CD8-positive, alpha-beta memory T cell (primary cell): ENCODE results near the gene MRPL37. TPM values are rescaled to one million over a fixed set of nuclear protein-coding genes. Genes with fewer than 3 reads are reported as not detected.

Experiments used
- CTCF ChIA-PET: fragments of 350-600 bp; sonication (Branson Sonifier 250); formaldehyde crosslinking; loops from one replicate; lab custom pipeline; 2021; ENCODE audit warnings: antibody characterized with exemption; lab: Charles Lee
- POLR2A ChIA-PET: fragments of 350-600 bp; sonication (Branson Sonifier 250); formaldehyde crosslinking; loops from one replicate; lab custom pipeline; 2021; ENCODE audit warnings: antibody characterized with exemption; lab: Charles Lee
- DNase-seq, 5 donors: peaks; one replicate each; pipeline versions ENCODE4 v3.0.0 to v3.0.0-alpha.2; 2020 to 2022; ENCODE audit warnings: mixed read lengths in 1 of 5
- H3K27ac ChIP-seq: one replicate; pipeline ENCODE4 v1.7.0; 2013; ENCODE audit warnings: low read depth, mild to moderate bottlenecking, low read length, moderate library complexity
- H3K27me3 ChIP-seq: 2 replicates; pipeline ENCODE4 v1.7.0; 2013; ENCODE audit warnings: low read length, mild to moderate bottlenecking; ENCODE audit not compliant: insufficient read depth, poor library complexity, severe bottlenecking
- H3K36me3 ChIP-seq: 2 replicates; pipeline ENCODE4 v1.7.0; 2013; ENCODE audit warnings: mild to moderate bottlenecking, low read length, moderate library complexity; ENCODE audit not compliant: insufficient read depth
- H3K4me1 ChIP-seq: 2 replicates; pipeline ENCODE4 v1.7.0; 2013; ENCODE audit warnings: mild to moderate bottlenecking, low read length, moderate library complexity; ENCODE audit not compliant: insufficient read depth
- H3K4me3 ChIP-seq: 2 replicates; pipeline ENCODE4 v1.7.0; 2013; ENCODE audit warnings: mild to moderate bottlenecking, low read length
- H3K9me3 ChIP-seq: 2 replicates; pipeline ENCODE4 v1.7.0; 2013; ENCODE audit warnings: mild to moderate bottlenecking, low read length
- H3K27ac Mint-ChIP-seq, 8 donors: one replicate each; pipeline ENCODE4 v1.8.0; 2020 to 2021; ENCODE audit warnings: mixed read lengths in 8 of 8, mild to moderate bottlenecking in 6 of 8, inconsistent platforms in 3 of 8, moderate library complexity in 3 of 8
- H3K27me3 Mint-ChIP-seq, 2 donors: one replicate each; pipeline ENCODE4 v1.8.0; 2020 to 2021; ENCODE audit warnings: mixed read lengths in 2 of 2, mild to moderate bottlenecking in 1 of 2, moderate library complexity in 1 of 2
- H3K36me3 Mint-ChIP-seq, 3 donors: one replicate each; pipeline ENCODE4 v1.8.0; 2020 to 2021; ENCODE audit warnings: mixed read lengths in 3 of 3, inconsistent platforms in 1 of 3, mild to moderate bottlenecking in 1 of 3
- H3K4me1 Mint-ChIP-seq, 3 donors: one replicate each; pipeline ENCODE4 v1.8.0; 2020 to 2021; ENCODE audit warnings: mixed read lengths in 3 of 3, inconsistent platforms in 1 of 3, mild to moderate bottlenecking in 1 of 3
- H3K4me3 Mint-ChIP-seq, 7 donors: one replicate each; pipeline ENCODE4 v1.8.0; 2020 to 2021; ENCODE audit warnings: mixed read lengths in 7 of 7, mild to moderate bottlenecking in 6 of 7, moderate library complexity in 4 of 7, inconsistent platforms in 2 of 7
- H3K9me3 Mint-ChIP-seq, 5 donors: one replicate each; pipeline ENCODE4 v1.8.0; 2020 to 2022; ENCODE audit warnings: mixed read lengths in 5 of 5, mild to moderate bottlenecking in 3 of 5, moderate library complexity in 2 of 5, inconsistent platforms in 1 of 5
- polyA plus RNA-seq: library from polyadenylated mRNA; unstranded; fragments of 300-500 nt; fragmentation: Illumina TruSeq; gene quantifications from one replicate; pipeline ENCODE4 v1.2.3, GENCODE V29; 2021
- total RNA-seq, 2 experiments: library from RNA; stranded (reverse); gene quantifications; one replicate each; pipeline ENCODE4 v1.2.3, GENCODE V29; 2021

Gene MRPL37
- total and polyA plus RNA-seq, 3 experiments from 2014 or later = 58.8 to 229 (median 226) TPM

DNA sequence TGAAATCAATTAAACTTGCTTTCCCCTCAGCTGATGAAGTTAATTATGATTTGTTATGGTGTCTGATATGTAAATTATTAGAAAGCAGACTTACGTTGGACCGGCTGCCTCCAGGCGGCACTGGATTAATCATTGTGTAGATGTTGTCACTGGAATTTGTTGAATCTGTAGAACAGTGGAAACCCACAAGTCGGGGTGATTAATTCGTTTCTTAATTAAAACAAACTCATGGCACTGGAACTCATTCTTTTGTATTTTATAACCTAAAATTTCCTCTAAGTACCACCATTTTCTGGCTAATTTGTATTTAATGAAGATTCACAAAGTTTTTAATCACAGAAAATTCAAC, 39.0 kb downstream of the MRPL37 start:
- H3K4me3 Mint-ChIP-seq = no peak overlapping the region
- H3K4me1 Mint-ChIP-seq = peaks cover 3 to 5% (median 4%) of the 10 kb centered on the region in 3 donors
- H3K9me3 Mint-ChIP-seq = no peaks in the 10 kb centered on the region
- H3K4me1 ChIP-seq = no peaks in the 10 kb centered on the region
- H3K36me3 ChIP-seq = peaks cover 25% of the 10 kb centered on the region
- H3K27ac Mint-ChIP-seq = no peak overlapping the region
- ChIA-PET CTCF (no interaction called here), POLR2A (interaction anchor here (0.6 kb wide), 1 partner anchor 250 kb away, joined by 7 read pairs; no protein-coding TSS in a partner anchor)
- no peak overlapping the region for H3K4me3 ChIP-seq
- peaks cover 8 to 68% (median 19%) of the 10 kb centered on the region in 3 donors for H3K36me3 Mint-ChIP-seq
- no peaks in the 10 kb centered on the region for H3K27me3 ChIP-seq
- no peaks in the 10 kb centered on the region for H3K9me3 ChIP-seq
- H3K27me3 Mint-ChIP-seq = no peaks in the 10 kb centered on the region
- no peak overlapping the region for H3K27ac ChIP-seq
- no peak for DNase-seq

DNA sequence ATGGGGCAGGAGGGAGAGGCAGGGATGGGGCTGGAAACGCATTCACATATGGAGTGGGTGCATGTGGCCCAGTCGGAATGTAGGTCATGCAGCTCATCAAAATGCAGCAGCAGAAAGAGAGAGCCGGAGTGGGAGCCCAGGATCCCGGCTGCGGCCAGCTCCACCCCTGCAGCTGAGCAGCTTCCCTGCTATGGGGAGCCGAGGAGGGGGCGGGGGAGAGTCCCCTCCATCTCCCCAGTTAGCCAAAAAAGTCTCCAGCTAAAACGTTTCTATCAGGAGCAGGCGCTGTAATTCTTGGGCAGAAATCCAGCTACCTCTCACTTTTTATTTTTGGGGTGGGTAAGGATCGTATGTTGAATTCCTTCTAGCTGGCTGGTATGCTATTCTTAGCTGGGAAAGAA, 39.7 kb downstream of the MRPL37 start:
- ChIA-PET CTCF (no interaction called here), POLR2A (no interaction called here)
- H3K4me3 ChIP-seq = no peak overlapping the region
- H3K4me1 ChIP-seq = no peaks in the 10 kb centered on the region
- no peak overlapping the region for H3K4me3 Mint-ChIP-seq
- H3K36me3 ChIP-seq = peaks cover 25% of the 10 kb centered on the region
- no peak for DNase-seq
- H3K27ac Mint-ChIP-seq = peak overlapping the region in 1 of 8 donors; percentile 36
- peaks cover 8 to 70% (median 19%) of the 10 kb centered on the region in 3 donors for H3K36me3 Mint-ChIP-seq
- H3K9me3 Mint-ChIP-seq = no peaks in the 10 kb centered on the region
- no peaks in the 10 kb centered on the region for H3K27me3 ChIP-seq
- H3K27ac ChIP-seq = no peak overlapping the region
- H3K4me1 Mint-ChIP-seq = peaks cover 3 to 5% (median 4%) of the 10 kb centered on the region in 3 donors
- no peaks in the 10 kb centered on the region for H3K27me3 Mint-ChIP-seq
- H3K9me3 ChIP-seq = no peaks in the 10 kb centered on the region

DNA sequence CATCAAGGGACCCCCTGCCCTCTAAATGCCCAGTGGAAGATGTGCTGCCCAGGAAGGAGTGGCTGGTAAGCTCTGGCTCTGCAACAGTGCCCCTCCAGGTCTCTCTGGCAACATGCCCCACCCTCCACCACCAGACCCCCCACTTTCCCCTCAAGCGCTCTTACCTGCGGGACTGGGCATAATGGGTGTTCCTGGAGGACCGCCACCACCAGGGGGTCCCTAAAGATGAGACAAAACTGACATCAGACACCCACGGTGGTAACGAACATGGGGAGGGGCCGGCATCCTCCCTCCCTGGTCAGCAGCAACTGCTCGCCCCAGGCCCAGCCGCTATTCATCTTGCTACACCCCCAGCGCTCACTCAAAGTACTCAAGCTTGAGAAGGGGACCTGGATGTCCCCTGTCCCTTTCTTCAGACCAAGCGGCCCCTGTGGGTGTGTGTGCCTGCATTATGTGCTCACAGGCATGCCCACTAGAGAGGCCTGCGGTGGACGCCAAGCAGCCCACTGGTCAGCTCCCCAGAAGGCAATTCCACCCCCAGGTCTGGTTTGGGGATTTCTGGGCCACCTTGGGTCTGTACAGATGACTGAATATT, 40.9 kb downstream of the MRPL37 start:
- ChIA-PET CTCF (no interaction called here), POLR2A (no interaction called here)
- H3K9me3 ChIP-seq = no peaks in the 10 kb centered on the region
- no peak overlapping the region for H3K4me3 ChIP-seq
- Mint-ChIP-seq H3K4me1 (peaks cover 0 to 5% (median 4%) of the 10 kb centered on the region in 3 donors), H3K27ac (no peak overlapping the region), H3K9me3 (no peaks in the 10 kb centered on the region), H3K36me3 (peaks cover 4 to 74% (median 16%) of the 10 kb centered on the region in 3 donors), H3K27me3 (no peaks in the 10 kb centered on the region), H3K4me3 (no peak overlapping the region)
- H3K4me1 ChIP-seq = no peaks in the 10 kb centered on the region
- no peak overlapping the region for H3K27ac ChIP-seq
- no peaks in the 10 kb centered on the region for H3K27me3 ChIP-seq
- no peak for DNase-seq
- H3K36me3 ChIP-seq = peaks cover 25% of the 10 kb centered on the region

DNA sequence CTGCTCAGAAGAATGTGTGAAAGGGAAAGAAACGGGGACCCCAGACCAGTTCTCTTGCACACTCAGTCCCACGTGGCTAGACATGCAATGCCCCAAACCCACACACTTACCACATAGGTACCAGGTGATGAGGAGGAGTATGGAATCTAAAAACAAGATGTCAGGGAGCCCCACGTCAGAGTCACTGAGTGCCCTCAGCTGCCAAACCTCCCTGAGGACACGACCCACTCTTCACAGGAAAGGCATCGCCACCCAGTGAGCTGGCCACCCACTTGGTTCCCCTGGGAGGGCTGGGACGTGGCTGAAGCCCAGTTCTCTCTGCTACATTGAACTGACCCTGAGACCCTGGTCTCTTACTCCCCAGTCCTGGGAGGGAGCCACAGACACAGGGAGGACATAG, 41.4 kb downstream of the MRPL37 start:
- Mint-ChIP-seq H3K4me3 (no peak overlapping the region), H3K36me3 (peaks cover 4 to 78% (median 15%) of the 10 kb centered on the region in 3 donors), H3K27ac (no peak overlapping the region), H3K4me1 (peaks cover 0 to 5% (median 4%) of the 10 kb centered on the region in 3 donors), H3K9me3 (no peaks in the 10 kb centered on the region), H3K27me3 (no peaks in the 10 kb centered on the region)
- ChIA-PET CTCF (no interaction called here), POLR2A (no interaction called here)
- no peak for DNase-seq
- Histone ChIP-seq H3K27me3 (no peaks in the 10 kb centered on the region), H3K36me3 (peaks cover 25% of the 10 kb centered on the region), H3K4me3 (no peak overlapping the region), H3K9me3 (no peaks in the 10 kb centered on the region), H3K4me1 (no peaks in the 10 kb centered on the region), H3K27ac (no peak overlapping the region)

DNA sequence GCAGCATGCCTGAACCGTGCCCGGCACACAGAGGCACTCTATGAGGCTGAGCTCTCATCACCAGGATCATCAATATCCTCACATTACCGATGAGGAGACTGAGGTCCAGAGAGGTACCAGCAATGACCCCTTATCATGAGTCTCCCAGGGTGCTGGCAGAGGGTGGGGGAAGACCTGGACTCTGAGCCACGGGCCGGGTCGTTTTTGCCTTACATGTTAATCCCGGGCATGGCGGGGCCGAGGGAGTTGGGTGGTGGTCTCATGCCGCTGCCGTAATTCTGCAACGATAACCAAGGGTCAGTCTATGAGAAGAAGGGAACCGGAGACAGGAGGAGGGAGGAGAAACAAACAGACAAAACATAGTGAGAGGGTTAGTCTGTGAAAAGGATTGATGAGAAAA, 43.1 kb downstream of the MRPL37 start:
- no peaks in the 10 kb centered on the region for H3K4me1 ChIP-seq
- H3K9me3 ChIP-seq = no peaks in the 10 kb centered on the region
- Mint-ChIP-seq H3K9me3 (no peaks in the 10 kb centered on the region), H3K4me3 (no peak overlapping the region), H3K27me3 (no peaks in the 10 kb centered on the region), H3K4me1 (peaks cover 0 to 3% (median 0%) of the 10 kb centered on the region in 3 donors), H3K27ac (peak overlapping the region in 3 of 8 donors; percentile 14 to 33 (median 22)), H3K36me3 (peaks cover 0 to 74% (median 6%) of the 10 kb centered on the region in 3 donors)
- ChIA-PET POLR2A (no interaction called here), CTCF (no interaction called here)
- no peaks in the 10 kb centered on the region for H3K27me3 ChIP-seq
- no peak overlapping the region for H3K4me3 ChIP-seq
- H3K27ac ChIP-seq = no peak overlapping the region
- DNase-seq = no peak
- H3K36me3 ChIP-seq = peaks cover 13% of the 10 kb centered on the region

DNA sequence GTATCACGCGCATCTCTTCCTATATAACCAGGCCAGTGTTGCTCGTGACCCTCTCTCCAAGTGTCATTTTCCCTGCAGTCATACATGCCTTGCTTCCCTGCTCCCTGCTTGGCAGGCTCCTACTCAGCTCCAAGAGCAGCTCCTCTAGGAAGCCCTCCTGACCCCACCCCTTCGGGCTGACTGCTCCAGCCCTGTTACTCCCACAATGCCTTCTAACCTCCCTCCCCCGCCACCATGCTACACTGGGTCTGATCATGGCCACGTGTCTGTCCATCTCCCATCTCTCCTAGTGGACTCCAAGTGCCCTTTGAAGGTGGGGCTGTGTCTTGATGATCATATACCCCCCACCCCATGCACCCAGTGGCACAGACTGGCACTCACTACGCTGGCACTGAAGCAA, 44.7 kb downstream of the MRPL37 start:
- ChIA-PET POLR2A (no interaction called here), CTCF (no interaction called here)
- no peaks in the 10 kb centered on the region for H3K27me3 ChIP-seq
- H3K36me3 ChIP-seq = no peaks in the 10 kb centered on the region
- H3K4me1 Mint-ChIP-seq = peaks cover 0 to 2% (median 0%) of the 10 kb centered on the region in 3 donors
- no peaks in the 10 kb centered on the region for H3K9me3 ChIP-seq
- DNase-seq = no peak
- peaks cover 0 to 70% (median 3%) of the 10 kb centered on the region in 3 donors for H3K36me3 Mint-ChIP-seq
- no peak overlapping the region for H3K27ac ChIP-seq
- H3K4me3 Mint-ChIP-seq = no peak overlapping the region
- H3K4me3 ChIP-seq = no peak overlapping the region
- no peaks in the 10 kb centered on the region for H3K27me3 Mint-ChIP-seq
- H3K9me3 Mint-ChIP-seq = no peaks in the 10 kb centered on the region
- H3K4me1 ChIP-seq = no peaks in the 10 kb centered on the region
- H3K27ac Mint-ChIP-seq = peak overlapping the region in 3 of 8 donors; percentile 38 to 72 (median 52)

DNA sequence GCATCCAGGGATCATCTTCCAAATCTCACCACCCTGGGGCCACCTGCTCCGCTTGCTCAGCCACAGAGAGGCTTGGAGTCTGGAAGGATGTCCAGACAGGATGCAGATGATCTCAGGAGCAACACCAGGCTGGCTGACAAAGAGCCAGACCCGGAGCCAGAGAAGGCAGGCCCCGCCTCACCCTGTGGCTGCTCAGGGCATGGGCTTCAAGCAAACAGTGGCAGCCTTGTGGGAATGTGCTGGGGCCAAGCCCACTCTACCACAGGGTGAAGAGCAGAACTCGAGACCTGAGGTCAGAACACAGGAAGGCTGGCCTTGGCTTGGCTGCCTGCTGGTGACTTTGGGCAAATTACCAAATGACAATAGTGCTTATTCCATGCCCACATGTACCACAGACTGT, 45.5 kb downstream of the MRPL37 start:
- Mint-ChIP-seq H3K27me3 (no peaks in the 10 kb centered on the region), H3K9me3 (no peaks in the 10 kb centered on the region), H3K36me3 (peaks cover 0 to 72% (median 3%) of the 10 kb centered on the region in 3 donors), H3K4me3 (no peak overlapping the region), H3K27ac (no peak overlapping the region), H3K4me1 (peaks cover 0 to 2% (median 0%) of the 10 kb centered on the region in 3 donors)
- ChIA-PET POLR2A (no interaction called here), CTCF (no interaction called here)
- Histone ChIP-seq H3K9me3 (no peaks in the 10 kb centered on the region), H3K4me1 (no peaks in the 10 kb centered on the region), H3K27ac (no peak overlapping the region), H3K4me3 (no peak overlapping the region), H3K36me3 (no peaks in the 10 kb centered on the region), H3K27me3 (no peaks in the 10 kb centered on the region)
- no peak for DNase-seq

DNA sequence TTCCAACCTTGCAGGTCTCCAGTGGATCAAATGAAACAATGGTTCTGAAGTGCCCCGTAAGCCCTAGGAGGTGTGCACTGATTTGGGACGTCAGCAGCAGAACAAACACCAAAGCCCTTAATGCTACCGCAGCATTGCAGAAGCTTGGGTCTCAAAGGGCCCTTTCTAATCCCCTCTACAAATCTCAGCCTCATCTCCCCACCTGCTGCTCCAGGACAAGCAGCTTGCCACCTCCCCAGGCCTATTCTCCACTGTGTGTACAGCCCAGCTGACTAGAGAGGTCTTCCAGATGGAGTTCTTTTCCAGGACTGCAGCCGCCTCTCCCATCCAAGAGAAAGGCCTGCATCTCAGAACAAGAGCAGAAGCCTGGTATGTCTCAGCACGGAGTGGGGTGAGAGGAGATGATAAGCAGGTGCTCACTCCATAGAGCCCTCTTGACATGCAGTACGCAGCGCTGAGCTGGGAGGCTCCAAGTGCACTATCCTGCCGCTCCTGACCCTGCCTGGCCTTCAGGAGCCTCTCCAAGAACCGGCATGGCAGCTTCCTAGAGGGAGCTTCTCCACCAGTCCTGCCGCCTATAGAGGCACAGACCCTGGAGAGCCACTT, 46.3 kb downstream of the MRPL37 start:
- Histone ChIP-seq H3K27me3 (no peaks in the 10 kb centered on the region), H3K4me3 (no peak overlapping the region), H3K27ac (no peak overlapping the region), H3K36me3 (no peaks in the 10 kb centered on the region), H3K9me3 (no peaks in the 10 kb centered on the region), H3K4me1 (no peaks in the 10 kb centered on the region)
- peaks cover 0 to 74% (median 3%) of the 10 kb centered on the region in 3 donors for H3K36me3 Mint-ChIP-seq
- H3K27ac Mint-ChIP-seq = peak overlapping the region in 2 of 8 donors; percentile 6 to 34
- H3K4me1 Mint-ChIP-seq = peaks cover 0 to 2% (median 0%) of the 10 kb centered on the region in 3 donors
- POLR2A ChIA-PET = no interaction called here
- no peaks in the 10 kb centered on the region for H3K9me3 Mint-ChIP-seq
- no peak overlapping the region for H3K4me3 Mint-ChIP-seq
- DNase-seq = no peak
- no peaks in the 10 kb centered on the region for H3K27me3 Mint-ChIP-seq
- CTCF ChIA-PET = no interaction called here
